Neural progenitor cell (in vitro differentiated cells): ENCODE results near the gene C22orf23. TPM values are rescaled to one million over a fixed set of nuclear protein-coding genes. Genes with fewer than 3 reads are reported as not detected.
A peak's percentile ranks its signal among the peaks of the same experiment; 100 is the strongest.
"Not testable (repeated sequence)": the region's sequence is repeated elsewhere in the genome, so short reads cannot be mapped to it uniquely, and the experiment has no call there.

ENCODE experiments used
- DNase-seq: peaks from one replicate; pipeline ENCODE4 v3.0.0-alpha.2; 2016; ENCODE audit warnings: low spot score
- H2AFZ ChIP-seq: fragments of 200-600 bp; sonication (generic); replicated peaks from 2 replicates; pipeline ENCODE4 v1.6.1; 2016; ENCODE audit warnings: antibody characterized with exemption
- H3F3A ChIP-seq: fragments of 200-600 bp; sonication (generic); 2 replicates; pipeline ENCODE4 v1.6.1; 2016; ENCODE audit warnings: antibody characterized with exemption, low read depth
- H3K27ac ChIP-seq: fragments of 200-600 bp; sonication (generic); 2 replicates; pipeline ENCODE4 v1.5.1; 2016; ENCODE audit warnings: mild to moderate bottlenecking
- H3K27me3 ChIP-seq: fragments of 200-600 bp; sonication (generic); 2 replicates; pipeline ENCODE4 v1.6.1; 2016; ENCODE audit warnings: mild to moderate bottlenecking, moderate library complexity
- H3K36me3 ChIP-seq: fragments of 200-600 bp; sonication (generic); 2 replicates; pipeline ENCODE4 v1.5.1; 2016
- H3K4me1 ChIP-seq: fragments of 200-600 bp; sonication (generic); 2 replicates; pipeline ENCODE4 v1.6.1; 2016; ENCODE audit warnings: mixed run types
- H3K4me2 ChIP-seq: fragments of 200-600 bp; sonication (generic); 2 replicates; pipeline ENCODE4 v1.6.1; 2016
- H3K4me3 ChIP-seq: fragments of 200-600 bp; sonication (generic); 2 replicates; pipeline ENCODE4 v1.5.1; 2016
- H3K79me2 ChIP-seq: fragments of 200-600 bp; sonication (generic); 2 replicates; pipeline ENCODE4 v1.6.1; 2016; ENCODE audit warnings: low read depth
- H3K9ac ChIP-seq: fragments of 200-600 bp; sonication (generic); 2 replicates; pipeline ENCODE4 v1.6.1; 2016
- H3K9me3 ChIP-seq: fragments of 200-600 bp; sonication (generic); 2 replicates; pipeline ENCODE4 v1.5.1; 2016; ENCODE audit warnings: low read depth
- H4K20me1 ChIP-seq: fragments of 200-600 bp; sonication (generic); 2 replicates; pipeline ENCODE4 v1.6.1; 2016; ENCODE audit warnings: low read depth
- H3K27ac Mint-ChIP-seq: 3 replicates; pipeline ENCODE4 v1.8.0; 2021; ENCODE audit warnings: mixed read lengths
- H3K27me3 Mint-ChIP-seq: 2 replicates; pipeline ENCODE4 v1.8.0; 2022; ENCODE audit warnings: low read depth, mild to moderate bottlenecking, inconsistent platforms, moderate library complexity, mixed read lengths; ENCODE audit not compliant: insufficient read depth
- H3K36me3 Mint-ChIP-seq: 3 replicates; pipeline ENCODE4 v1.8.0; 2021; ENCODE audit warnings: mixed read lengths
- H3K4me1 Mint-ChIP-seq: 3 replicates; pipeline ENCODE4 v1.8.0; 2021; ENCODE audit warnings: mixed read lengths
- H3K4me3 Mint-ChIP-seq: 3 replicates; pipeline ENCODE4 v1.8.0; 2021; ENCODE audit warnings: mild to moderate bottlenecking, moderate library complexity, mixed read lengths
- H3K9me3 Mint-ChIP-seq: 3 replicates; pipeline ENCODE4 v1.8.0; 2020; ENCODE audit warnings: mixed read lengths
- CTCF ChIP-seq: fragments of 200-600 bp; sonication (generic); IDR thresholded peaks from 2 replicates; pipeline ENCODE4 v1.5.1; 2017; ENCODE audit warnings: antibody characterized with exemption, mild to moderate bottlenecking
- EZH2 ChIP-seq: fragments of 200-600 bp; sonication (generic); IDR thresholded peaks from 2 replicates; pipeline ENCODE4 v1.6.1; 2017; ENCODE audit warnings: antibody characterized with exemption, mild to moderate bottlenecking, moderate library complexity
- EZH2phosphoT487 ChIP-seq: fragments of 200-600 bp; sonication (generic); IDR thresholded peaks from 2 replicates; pipeline ENCODE4 v1.6.1; 2017; ENCODE audit warnings: antibody characterized with exemption
- total RNA-seq: library from RNA; depleted of rRNA; stranded (reverse); fragments of >200 nt; gene quantifications from 2 replicates; pipeline ENCODE4 v1.2.3, GENCODE V29; 2015; ENCODE audit warnings: low replicate concordance

Gene C22orf23
- total RNA-seq, 1 donor from 2014 or later: 0.26 TPM

DNA sequence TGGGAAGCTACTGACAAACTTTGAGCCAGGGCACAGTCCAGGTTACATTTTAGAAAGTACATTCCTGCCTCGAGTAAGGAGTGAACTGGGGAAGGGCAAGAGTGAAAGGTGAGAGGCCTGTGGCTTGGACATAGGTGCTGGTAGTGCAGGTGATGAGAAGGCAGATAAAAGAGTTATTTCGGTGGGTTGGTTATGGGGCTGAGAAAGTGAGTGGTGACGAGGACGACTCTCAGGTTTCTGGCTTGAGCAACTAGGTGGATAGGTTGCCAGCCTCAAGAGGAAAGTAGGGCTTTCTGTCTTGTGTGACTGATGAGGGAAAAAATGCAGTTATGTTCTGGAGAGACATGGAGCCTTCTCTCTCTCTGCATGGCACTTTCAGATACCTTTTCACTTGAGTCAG is 3.8 kb upstream of the C22orf23 start:
- Mint-ChIP-seq H3K4me3 (no peak overlapping the region), H3K27ac (no peak overlapping the region)
- no peak overlapping the region for H3K27ac ChIP-seq

DNA sequence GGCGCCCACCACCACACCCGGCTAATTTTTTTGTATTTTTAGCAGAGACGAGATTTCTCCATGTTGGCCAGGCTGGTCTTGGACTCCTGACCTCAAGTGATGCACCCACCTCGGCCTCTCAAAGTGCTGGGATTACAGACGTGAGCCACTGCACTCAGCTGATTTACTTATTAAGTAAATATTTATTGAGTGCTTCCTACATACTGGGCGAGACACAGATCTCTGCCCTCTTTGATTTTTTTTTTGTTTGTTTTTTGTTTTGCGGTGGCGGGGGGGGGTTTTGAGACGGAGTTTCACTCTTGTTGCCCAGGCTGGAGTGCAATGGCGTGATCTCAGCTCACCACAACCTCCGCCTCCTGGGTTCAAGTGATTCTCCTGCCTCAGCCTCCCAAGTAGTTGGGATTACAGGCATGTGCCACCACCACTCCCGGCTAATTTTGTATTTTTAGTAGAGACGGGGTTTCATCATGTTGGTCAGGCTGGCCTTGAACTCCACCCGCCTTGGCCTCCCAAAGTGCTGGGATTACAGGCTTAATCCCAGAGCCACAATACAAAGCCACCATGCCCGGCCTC is 2.5 kb upstream of the C22orf23 start:
- H3K79me2 ChIP-seq: peaks cover 31% of the 10 kb centered on the region
- H3K36me3 ChIP-seq, H3K4me3 Mint-ChIP-seq, H2AFZ ChIP-seq, H3K4me2 ChIP-seq, H3K27ac Mint-ChIP-seq, H4K20me1 ChIP-seq, H3K9ac ChIP-seq, H3K27ac ChIP-seq, H3K9me3 Mint-ChIP-seq, H3K9me3 ChIP-seq, H3K4me3 ChIP-seq, H3K27me3 Mint-ChIP-seq, DNase-seq: not testable (repeated sequence)
- peaks cover 14% of the 10 kb centered on the region for H3K4me1 ChIP-seq
- peaks cover 24% of the 10 kb centered on the region for H3K4me1 Mint-ChIP-seq
- peaks cover 25% of the 10 kb centered on the region for H3K36me3 Mint-ChIP-seq
- peaks cover 15% of the 10 kb centered on the region for H3K27me3 ChIP-seq
- peaks cover 11% of the 10 kb centered on the region for H3F3A ChIP-seq

More for the DNA sequence above, 3.8 kb upstream of the C22orf23 start:
- Histone ChIP-seq H3K4me1 (peaks cover 12% of the 10 kb centered on the region), H3K9ac (no peak overlapping the region), H3K36me3 (no peaks in the 10 kb centered on the region), H3K4me2 (no peak overlapping the region), H3K27me3 (peaks cover 10% of the 10 kb centered on the region), H3K9me3 (no peaks in the 10 kb centered on the region), H3K79me2 (peaks cover 31% of the 10 kb centered on the region), H3F3A (peaks cover under 1% of the 10 kb centered on the region), H2AFZ (no peak overlapping the region), H4K20me1 (peaks cover 5% of the 10 kb centered on the region), H3K4me3 (no peak overlapping the region)
- Mint-ChIP-seq H3K27me3 (no peaks in the 10 kb centered on the region), H3K9me3 (no peaks in the 10 kb centered on the region), H3K4me1 (peaks cover 18% of the 10 kb centered on the region), H3K36me3 (peaks cover 34% of the 10 kb centered on the region)
- DNase-seq: no peak
- no peak for TF ChIP-seq EZH2phosphoT487
- no peak for TF ChIP-seq EZH2
- no peak for TF ChIP-seq CTCF

- peaks cover 14% of the 10 kb centered on the region for H3K4me1 ChIP-seq
- Mint-ChIP-seq H3K36me3 (peaks cover 22% of the 10 kb centered on the region), H3K9me3 (no peaks in the 10 kb centered on the region), H3K4me1 (peaks cover 24% of the 10 kb centered on the region), H3K4me3 (peak overlapping the region; percentile 100), H3K27ac (no peak overlapping the region), H3K27me3 (no peaks in the 10 kb centered on the region)
- no peak overlapping the region for H2AFZ ChIP-seq
- peak overlapping the region; percentile 56 for H3K9ac ChIP-seq
- TF ChIP-seq EZH2phosphoT487 (no peak), EZH2 (no peak), CTCF (no peak)
- H3K36me3 ChIP-seq: no peaks in the 10 kb centered on the region
- peaks cover 15% of the 10 kb centered on the region for H3K27me3 ChIP-seq
- H3K4me2 ChIP-seq: peak overlapping the region; percentile 86
- peak overlapping the region; percentile 83 for H3K4me3 ChIP-seq
- H3F3A ChIP-seq: peaks cover 12% of the 10 kb centered on the region
- H3K27ac ChIP-seq: no peak overlapping the region
- H3K9me3 ChIP-seq: no peaks in the 10 kb centered on the region
- peaks cover 31% of the 10 kb centered on the region for H3K79me2 ChIP-seq
- DNase-seq: no peak
- H4K20me1 ChIP-seq: peaks cover 5% of the 10 kb centered on the region
These were observed 1.3 kb upstream of the C22orf23 start for GRCh38 chr22:37954686-37955085.

GRCh38 chr22:37953062-37953436 is 352 bp downstream of the C22orf23 start:
- peaks cover 31% of the 10 kb centered on the region for H3K79me2 ChIP-seq
- H3K27ac Mint-ChIP-seq: peak overlapping the region; percentile 57
- H3K4me3 ChIP-seq: peak overlapping the region; percentile 83
- no peak overlapping the region for H3K27ac ChIP-seq
- peak; percentile 29 for DNase-seq
- H4K20me1 ChIP-seq: peaks cover 5% of the 10 kb centered on the region
- H3K27me3 ChIP-seq: peaks cover 15% of the 10 kb centered on the region
- H2AFZ ChIP-seq: peak overlapping the region; percentile 96
- peak overlapping the region; percentile 100 for H3K4me3 Mint-ChIP-seq
- peaks cover 14% of the 10 kb centered on the region for H3K4me1 ChIP-seq
- no peaks in the 10 kb centered on the region for H3K9me3 Mint-ChIP-seq
- H3K36me3 Mint-ChIP-seq: peaks cover 10% of the 10 kb centered on the region
- peaks cover 24% of the 10 kb centered on the region for H3K4me1 Mint-ChIP-seq
- peaks cover 12% of the 10 kb centered on the region for H3F3A ChIP-seq
- no peak overlapping the region for H3K9ac ChIP-seq
- no peaks in the 10 kb centered on the region for H3K9me3 ChIP-seq
- peak overlapping the region; percentile 86 for H3K4me2 ChIP-seq
- H3K36me3 ChIP-seq: no peaks in the 10 kb centered on the region
- no peaks in the 10 kb centered on the region for H3K27me3 Mint-ChIP-seq
- TF ChIP-seq EZH2 (no peak), EZH2phosphoT487 (no peak), CTCF (no peak)
